ENCODE measurements around the gene DOCK3.

The DOCK3 gene, protein sequence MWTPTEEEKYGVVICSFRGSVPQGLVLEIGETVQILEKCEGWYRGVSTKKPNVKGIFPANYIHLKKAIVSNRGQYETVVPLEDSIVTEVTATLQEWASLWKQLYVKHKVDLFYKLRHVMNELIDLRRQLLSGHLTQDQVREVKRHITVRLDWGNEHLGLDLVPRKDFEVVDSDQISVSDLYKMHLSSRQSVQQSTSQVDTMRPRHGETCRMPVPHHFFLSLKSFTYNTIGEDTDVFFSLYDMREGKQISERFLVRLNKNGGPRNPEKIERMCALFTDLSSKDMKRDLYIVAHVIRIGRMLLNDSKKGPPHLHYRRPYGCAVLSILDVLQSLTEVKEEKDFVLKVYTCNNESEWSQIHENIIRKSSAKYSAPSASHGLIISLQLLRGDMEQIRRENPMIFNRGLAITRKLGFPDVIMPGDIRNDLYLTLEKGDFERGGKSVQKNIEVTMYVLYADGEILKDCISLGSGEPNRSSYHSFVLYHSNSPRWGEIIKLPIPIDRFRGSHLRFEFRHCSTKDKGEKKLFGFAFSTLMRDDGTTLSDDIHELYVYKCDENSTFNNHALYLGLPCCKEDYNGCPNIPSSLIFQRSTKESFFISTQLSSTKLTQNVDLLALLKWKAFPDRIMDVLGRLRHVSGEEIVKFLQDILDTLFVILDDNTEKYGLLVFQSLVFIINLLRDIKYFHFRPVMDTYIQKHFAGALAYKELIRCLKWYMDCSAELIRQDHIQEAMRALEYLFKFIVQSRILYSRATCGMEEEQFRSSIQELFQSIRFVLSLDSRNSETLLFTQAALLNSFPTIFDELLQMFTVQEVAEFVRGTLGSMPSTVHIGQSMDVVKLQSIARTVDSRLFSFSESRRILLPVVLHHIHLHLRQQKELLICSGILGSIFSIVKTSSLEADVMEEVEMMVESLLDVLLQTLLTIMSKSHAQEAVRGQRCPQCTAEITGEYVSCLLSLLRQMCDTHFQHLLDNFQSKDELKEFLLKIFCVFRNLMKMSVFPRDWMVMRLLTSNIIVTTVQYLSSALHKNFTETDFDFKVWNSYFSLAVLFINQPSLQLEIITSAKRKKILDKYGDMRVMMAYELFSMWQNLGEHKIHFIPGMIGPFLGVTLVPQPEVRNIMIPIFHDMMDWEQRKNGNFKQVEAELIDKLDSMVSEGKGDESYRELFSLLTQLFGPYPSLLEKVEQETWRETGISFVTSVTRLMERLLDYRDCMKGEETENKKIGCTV (N-terminal part only)

DNA sequence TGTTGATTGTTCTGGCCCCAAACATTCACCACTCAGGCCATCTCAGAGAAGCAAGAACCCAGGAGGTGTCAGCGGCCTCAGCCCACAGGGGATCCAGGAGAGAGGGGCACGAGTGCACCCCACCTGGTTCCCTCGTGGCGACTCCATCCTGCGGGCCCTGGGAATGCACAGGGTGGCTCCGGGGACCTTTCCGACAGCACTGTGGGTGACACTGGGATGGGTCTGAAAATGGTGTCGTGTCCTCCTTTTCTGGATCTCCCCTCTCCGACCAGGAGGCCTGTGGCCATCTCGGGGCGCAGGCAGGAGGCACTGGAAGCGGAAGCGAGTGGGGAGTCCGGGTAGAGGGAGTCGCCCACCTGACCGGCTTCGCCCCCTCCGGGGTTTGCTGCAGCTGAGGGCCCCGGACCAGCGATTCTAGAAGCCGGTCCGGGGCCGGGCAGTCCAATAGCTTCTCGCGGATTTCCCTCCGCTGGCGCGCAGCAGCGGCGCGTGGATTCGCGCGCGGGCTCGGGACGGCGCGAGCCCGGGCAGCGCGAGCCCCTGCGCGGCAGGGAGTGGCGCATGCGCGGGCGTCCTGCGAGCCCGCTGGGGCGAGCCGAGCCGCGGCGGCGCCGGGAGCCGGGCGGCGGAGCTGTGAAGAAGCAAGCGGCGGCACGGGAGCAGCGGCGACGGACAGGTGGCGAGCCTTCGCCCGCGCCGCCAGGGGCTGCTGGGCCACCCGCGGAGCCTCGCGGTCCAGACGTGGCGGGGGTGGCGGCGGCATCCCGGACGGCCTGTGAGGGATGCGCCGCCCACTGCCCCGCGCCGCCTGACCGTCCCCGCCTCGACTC lies at the start of gene DOCK3:
DOCK3 (plus strand) TSS at position 579 of the 830 bp plus-strand sequence. CDS start 337 bp downstream, outside the sequence.
- in situ Hi-C loops (cut with HindIII; ENCODE audit: low pct_ligation_motif_present, low pct_unique_long_range_greater_than_20kb, low sequenced_read_pairs), result no loop called here
- DNase-seq, result peak; percentile 55

DNA sequence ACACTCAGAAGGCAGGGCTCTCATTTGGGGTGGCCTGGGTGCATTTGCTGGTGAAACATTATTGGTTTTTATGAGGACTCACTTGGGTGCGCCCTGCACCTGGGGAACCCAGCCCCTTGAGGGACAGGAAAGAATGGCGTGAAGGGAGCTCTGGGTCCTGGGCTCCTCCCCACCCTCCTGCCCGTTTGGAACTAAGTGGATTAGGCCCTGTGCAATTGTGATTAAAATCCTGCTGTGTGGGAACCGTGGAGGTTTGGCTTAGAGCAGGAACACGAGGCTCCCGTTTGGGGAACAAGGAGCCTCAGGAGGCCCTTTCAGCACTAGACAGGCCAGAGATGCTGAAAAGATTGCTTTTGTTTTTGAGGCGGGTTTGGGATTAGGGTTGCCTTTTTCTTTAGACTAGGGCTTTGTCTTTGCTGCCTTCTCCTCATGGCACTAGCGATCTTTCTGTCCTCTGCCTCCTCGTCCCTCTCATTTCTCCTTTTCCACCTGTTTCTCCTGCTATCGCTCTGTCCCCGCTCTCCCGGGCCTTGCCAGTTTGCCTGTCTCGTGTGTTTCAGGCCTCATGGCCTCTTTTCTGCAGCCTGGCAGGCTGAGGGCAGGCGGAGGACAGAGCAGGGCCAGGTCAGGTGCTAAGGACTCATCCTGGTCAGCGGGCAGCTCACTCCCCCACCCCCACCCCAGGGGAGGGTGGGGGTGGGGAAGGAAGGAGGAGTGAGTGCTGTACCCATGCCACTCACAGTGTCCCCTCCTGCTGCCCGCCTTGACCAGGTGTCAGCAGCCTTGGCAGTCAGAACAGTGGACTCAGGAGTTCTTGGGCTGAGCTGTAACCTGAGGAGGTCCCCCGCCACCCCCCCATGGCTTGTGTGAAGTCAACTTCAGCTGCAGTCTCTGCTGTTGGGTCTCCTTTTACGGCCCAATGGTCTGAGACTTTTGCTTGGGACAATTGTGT lies 49.2 kb upstream of the DOCK3 start:
- DNase-seq, result no peak
- in situ Hi-C loops (cut with HindIII; ENCODE audit: low pct_ligation_motif_present, low pct_unique_long_range_greater_than_20kb, low sequenced_read_pairs), result no loop called here

DNA sequence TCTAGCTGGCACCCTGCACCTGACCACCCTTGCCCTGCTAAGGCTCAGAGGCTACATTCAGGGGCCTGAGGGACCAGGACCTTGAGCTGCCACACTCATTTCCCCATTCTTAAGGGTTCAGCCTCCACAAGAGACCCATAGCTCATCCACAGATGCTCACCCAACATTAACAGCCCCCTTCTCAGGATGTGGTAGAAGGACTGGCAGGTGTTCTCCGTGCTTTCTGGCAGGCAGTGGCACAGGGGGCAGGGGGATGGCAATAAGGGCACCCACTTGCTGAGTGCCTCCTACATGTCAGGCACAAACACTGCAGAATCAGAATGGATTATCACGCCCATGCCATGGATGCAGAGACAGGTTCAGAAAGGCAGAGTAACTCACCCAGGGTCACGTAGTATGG lies 48.3 kb upstream of the DOCK3 start:
- no peak for DNase-seq
- in situ Hi-C loops (cut with HindIII; ENCODE audit: low pct_ligation_motif_present, low pct_unique_long_range_greater_than_20kb, low sequenced_read_pairs), result no loop called here

DNA sequence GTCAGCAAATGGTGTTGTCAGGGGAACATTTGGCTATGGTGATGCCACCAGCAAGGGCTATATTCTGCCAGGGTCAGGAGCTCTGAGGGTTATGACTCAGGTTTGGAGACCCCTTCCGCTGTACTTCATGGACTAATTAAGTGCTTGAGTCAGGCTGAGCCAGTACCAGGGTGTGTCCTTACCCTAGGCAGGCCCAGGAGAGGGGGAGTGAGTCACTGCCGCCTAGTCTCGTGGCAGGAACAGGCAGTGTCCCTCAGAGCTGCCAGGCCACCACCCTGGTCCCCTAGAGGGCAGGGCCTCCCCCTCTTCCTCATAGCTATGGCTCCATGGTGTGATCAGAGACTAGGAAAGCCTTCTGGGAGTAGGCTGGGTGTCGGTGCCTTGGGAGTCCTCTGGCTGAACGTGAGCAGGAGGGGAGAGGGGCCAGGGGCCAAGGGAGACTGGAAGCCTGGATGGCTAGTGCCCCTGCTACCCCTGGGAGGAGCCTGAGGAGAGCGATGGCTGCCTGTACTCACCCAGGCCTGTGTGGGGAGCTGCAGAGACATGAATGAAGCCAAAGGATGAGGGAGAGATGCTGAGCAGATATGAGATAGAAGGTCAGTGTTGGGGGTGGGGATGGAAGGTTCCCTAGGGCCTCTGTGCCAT lies 47.2 kb upstream of the DOCK3 start:
- peak; percentile 65 for DNase-seq
- in situ Hi-C loops (cut with HindIII; ENCODE audit: low pct_ligation_motif_present, low pct_unique_long_range_greater_than_20kb, low sequenced_read_pairs), result no loop called here

DNA sequence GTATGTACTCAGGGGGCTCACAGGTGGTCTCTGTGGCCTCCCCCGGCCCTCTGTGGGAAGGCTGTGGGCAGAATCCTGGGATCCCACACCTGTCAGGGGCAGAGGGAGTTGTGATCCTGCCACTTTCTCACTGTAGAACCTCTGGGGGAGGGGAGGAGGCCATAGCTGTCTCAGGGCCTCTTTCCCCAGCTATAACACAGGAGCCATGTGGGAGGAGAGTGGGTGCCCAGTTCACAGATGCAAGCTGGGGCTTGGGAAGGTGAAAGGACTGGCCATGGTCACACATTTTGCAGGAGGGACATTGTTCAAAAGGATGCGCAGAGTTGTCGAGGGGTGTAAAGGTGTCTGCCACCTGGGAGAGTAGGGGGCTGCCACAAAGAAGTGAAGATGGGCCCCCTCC lies 46.1 kb upstream of the DOCK3 start:
- DNase-seq, result no peak
- in situ Hi-C loops (cut with HindIII; ENCODE audit: low pct_ligation_motif_present, low pct_unique_long_range_greater_than_20kb, low sequenced_read_pairs), result no loop called here

DNA sequence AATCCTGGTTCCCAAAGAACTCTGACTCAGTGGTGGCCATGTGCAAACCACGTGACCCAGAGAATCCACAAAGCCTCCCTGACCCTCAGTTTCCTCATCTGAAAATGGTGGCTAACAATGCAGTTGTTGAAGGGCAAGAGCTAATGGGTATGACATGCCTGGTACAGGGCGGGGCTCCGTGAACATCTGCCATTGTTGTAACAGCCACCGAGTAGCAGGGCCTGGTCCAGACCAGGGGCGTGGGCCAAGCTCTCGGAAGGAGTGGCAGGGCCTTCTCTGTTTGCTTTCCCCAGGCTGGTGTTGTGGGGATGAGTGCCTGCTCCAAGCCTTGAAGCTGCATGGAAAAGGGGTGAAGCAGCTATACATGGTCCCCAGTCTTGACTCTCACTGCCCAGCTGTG lies 44.3 kb upstream of the DOCK3 start:
- in situ Hi-C loops (cut with HindIII; ENCODE audit: low pct_ligation_motif_present, low pct_unique_long_range_greater_than_20kb, low sequenced_read_pairs), result no loop called here
- no peak for DNase-seq

DNA sequence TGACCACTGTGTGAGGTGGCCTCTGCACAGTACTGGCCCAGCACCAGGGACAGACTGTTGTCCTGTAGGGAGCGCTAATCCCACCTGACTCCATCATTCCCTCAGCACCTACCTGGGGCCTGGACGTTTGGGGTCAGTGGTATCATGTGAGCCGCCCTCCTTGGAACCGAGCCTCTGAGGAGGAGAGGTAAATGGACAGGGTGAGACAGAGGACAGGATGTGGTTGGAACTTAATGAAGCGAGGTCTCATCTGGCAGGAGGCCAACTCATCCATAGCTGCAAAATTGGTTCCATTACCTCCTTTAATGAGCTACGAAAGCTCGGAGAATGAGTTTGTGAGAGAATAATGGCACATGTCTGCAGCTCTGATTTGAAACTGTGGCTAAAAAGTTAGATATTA lies 43.9 kb upstream of the DOCK3 start:
- peak; percentile 30 for DNase-seq

DNA sequence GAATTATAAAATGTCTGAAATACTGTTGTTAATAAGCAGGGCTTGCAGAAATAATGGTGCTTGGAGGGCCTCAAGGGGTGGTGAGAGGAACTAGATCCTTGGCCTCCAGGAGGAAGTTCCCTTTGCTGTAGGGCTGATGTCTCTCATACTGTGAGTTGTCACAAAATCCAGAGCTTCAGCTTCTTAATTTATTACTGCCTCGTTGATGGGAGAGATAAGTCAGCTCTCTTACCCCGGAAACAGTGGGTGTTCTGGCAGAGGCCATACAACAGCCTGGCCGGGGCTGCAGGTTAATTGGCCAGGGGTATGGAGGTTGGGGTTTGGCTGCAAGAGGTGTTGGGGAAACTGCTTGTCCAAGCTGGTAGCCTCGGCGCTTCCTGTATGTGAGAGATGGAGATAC lies 42.3 kb upstream of the DOCK3 start:
- in situ Hi-C loops (cut with HindIII; ENCODE audit: low pct_ligation_motif_present, low pct_unique_long_range_greater_than_20kb, low sequenced_read_pairs), result no loop called here
- no peak for DNase-seq

More for the DNA sequence above, 43.9 kb upstream of the DOCK3 start:
- in situ Hi-C loops (cut with HindIII; ENCODE audit: low pct_ligation_motif_present, low pct_unique_long_range_greater_than_20kb, low sequenced_read_pairs), result no loop called here

DNA sequence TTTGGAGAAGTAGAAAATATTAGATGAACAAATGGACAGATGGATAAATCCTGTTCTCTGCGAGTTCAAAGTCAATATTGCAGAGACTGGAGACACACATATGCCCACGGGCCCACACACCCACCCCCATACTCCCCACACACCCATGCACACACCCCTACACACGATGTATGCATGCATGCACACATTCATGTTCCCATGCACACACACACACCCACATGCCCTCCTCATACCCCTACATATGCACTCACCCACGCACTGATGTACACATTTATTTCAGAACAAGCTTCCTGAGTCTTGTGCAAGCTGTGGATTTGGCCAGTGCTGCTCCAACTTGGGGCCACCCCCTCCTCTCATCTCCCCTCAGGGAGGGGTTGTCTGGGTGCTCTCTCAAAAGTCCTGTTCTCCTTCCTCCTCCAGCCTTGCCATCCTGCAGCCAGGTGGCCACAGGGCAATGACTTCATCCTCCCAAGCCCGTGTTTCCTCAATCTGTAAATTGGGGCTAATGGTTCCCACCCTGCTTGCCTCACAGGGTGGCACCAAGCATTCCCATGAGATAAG lies 41.4 kb upstream of the DOCK3 start:
- in situ Hi-C loops (cut with HindIII; ENCODE audit: low pct_ligation_motif_present, low pct_unique_long_range_greater_than_20kb, low sequenced_read_pairs), result no loop called here

DNA sequence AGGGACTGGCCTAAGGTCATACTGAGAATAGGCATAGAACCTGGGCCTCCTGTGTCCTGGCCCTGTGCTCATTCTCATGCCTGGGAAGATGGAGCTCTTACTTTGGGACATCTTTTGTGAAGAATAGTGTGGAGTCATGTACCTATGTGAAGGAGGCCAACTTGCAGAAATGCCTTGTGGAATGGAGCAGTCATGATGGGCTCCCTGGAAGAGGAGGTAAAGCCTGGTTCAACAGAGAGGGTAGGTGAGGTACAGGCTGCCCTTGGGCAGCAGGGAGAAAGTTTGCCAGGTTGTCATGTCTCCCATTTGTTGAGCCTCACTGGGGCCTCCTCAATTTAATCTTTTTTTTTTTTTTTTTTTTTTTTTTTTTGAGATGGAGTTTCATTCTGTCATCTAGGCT lies 39.7 kb upstream of the DOCK3 start:
- in situ Hi-C loops (cut with HindIII; ENCODE audit: low pct_ligation_motif_present, low pct_unique_long_range_greater_than_20kb, low sequenced_read_pairs), result no loop called here
- no peak for DNase-seq

More for the DNA sequence above, 41.4 kb upstream of the DOCK3 start:
- DNase-seq, result no peak

DNA sequence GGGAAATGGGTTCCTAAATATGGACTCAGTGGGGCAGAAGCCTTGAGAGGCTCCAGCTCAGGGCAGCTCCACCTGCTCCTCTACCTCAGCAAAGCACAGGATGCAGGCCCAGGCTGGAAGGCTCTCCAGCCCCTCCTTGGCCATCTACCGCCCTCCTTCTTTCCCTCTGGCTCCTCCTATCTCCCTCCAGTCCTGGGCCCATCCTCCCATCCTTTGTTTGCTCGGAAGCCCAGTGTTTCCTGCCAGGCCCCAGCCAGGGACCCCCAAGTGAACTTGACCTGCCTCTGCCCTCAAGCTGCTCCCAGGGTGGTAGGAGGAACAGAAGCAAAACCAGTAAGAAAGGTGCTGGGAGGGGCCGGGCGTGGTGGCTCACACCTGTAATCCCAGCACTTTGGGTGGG lies 37.7 kb upstream of the DOCK3 start:
- DNase-seq, result no peak
- in situ Hi-C loops (cut with HindIII; ENCODE audit: low pct_ligation_motif_present, low pct_unique_long_range_greater_than_20kb, low sequenced_read_pairs), result no loop called here

DNA sequence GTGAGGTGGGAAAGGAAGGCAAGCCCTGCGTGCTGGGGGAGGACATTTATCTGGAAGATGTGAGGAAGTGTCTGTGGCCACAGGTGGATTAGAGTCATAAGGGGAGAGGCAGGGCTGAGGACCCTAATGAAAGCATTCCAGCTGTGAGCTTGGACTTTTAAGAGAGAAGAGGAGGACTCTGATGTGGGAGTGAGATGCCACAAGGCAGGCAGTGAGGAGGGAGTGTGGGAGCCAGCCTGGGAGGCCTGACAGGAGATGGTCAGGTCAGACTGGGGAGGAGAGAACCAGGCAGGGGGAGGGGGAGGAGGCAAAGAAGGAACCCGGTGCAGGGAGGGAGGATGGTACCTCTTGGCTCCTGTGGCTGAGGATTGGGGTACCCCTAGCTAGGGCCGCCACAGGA lies 36.8 kb upstream of the DOCK3 start:
- in situ Hi-C loops (cut with HindIII; ENCODE audit: low pct_ligation_motif_present, low pct_unique_long_range_greater_than_20kb, low sequenced_read_pairs), result no loop called here
- DNase-seq, result no peak

DNA sequence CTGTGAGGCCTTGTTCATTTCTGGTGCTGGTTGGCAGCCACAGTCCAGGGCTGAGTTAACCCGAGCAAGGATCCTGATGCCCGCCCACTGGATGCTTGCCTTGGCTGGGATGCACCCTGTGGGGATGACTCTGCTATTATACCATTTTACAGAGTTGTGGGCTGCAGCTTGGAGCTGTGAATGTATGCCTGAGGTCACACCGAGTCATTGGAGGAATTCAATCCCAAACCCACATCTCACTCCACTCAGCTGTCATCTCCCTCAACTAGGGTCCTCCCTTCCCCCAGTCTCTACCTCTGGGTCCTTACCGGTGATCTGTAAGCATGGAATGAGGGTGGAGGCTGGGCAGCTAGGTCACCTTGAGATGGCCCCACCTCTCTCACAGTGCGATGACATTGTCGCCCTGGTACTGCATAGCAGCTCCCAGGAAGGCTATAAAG lies 35.7 kb upstream of the DOCK3 start:
- in situ Hi-C loops (cut with HindIII; ENCODE audit: low pct_ligation_motif_present, low pct_unique_long_range_greater_than_20kb, low sequenced_read_pairs), result no loop called here
- DNase-seq, result peak; percentile 41

DNA sequence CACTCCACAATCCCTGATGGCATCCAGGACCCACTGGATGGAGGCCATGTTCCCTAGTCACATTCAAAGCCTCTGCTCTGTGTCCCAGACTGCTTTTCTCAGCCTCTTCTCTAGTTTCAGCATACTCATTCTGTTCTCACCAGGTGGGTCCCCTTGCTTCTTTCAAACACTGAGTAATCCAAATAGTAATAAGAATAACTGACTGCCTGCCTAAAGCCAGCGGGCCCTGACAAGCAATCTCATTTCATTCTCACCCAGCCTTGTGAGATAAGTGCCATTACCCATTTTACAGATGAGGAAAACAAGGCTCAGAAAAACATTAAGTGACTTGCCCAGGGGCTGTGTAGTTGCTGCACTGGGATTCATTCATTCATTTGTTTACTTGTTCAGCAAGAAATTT lies 32.3 kb upstream of the DOCK3 start:
- DNase-seq, result no peak
- in situ Hi-C loops (cut with HindIII; ENCODE audit: low pct_ligation_motif_present, low pct_unique_long_range_greater_than_20kb, low sequenced_read_pairs), result no loop called here

DNA sequence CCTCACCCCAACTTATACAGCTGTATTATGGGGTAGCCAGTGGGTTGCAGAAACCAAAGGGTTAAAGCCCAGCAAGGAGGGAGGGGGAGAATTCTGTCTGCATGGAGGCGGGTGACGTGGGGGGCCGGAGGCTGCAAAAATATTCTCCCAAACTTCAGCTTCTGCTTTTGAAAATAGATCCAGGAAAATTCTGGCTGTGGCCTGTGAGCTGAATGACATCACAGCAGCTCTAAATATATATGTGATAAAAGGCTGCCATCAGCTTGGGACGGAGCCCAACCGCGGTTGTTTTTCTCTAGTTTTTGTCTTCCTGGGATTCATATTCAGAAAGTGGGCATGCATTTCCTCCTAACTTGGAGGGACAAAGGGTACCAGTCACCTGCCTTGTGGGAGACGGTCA lies 30.2 kb upstream of the DOCK3 start:
- DNase-seq, result no peak
- in situ Hi-C loops (cut with HindIII; ENCODE audit: low pct_ligation_motif_present, low pct_unique_long_range_greater_than_20kb, low sequenced_read_pairs), result no loop called here

DNA sequence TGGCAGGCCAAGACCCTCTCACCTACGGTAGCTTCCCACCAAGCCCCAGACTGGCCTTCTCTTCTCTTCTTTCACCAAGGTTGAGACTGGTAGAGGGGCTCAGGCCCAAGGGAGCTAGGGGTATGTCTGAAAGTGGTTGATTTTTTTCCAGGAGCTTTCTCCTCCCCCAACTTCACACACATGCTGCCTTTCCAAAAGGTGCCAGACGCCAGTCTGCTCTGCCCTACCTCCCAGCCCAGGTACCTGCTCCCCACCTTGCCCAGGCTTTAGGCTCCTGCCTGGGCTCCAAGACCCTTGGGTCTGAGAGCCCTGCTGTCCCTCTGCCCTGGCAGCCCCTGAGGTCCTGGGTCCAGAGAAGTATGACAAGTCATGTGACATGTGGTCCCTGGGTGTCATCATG lies 29.3 kb upstream of the DOCK3 start:
- in situ Hi-C loops (cut with HindIII; ENCODE audit: low pct_ligation_motif_present, low pct_unique_long_range_greater_than_20kb, low sequenced_read_pairs), result no loop called here
- no peak for DNase-seq

Data from ACHN (cell line).